GM19397 (cell line): ENCODE results near the gene ZC3H10.

Source experiments
- ATAC-seq: cut with Tn5 transposase; IDR thresholded peaks from one replicate; pipeline ENCODE4 v1.9.1; 2021; ENCODE audit warnings: mild to moderate bottlenecking, moderate library complexity; ENCODE audit not compliant: unreplicated experiment

Gene ZC3H10

DNA sequence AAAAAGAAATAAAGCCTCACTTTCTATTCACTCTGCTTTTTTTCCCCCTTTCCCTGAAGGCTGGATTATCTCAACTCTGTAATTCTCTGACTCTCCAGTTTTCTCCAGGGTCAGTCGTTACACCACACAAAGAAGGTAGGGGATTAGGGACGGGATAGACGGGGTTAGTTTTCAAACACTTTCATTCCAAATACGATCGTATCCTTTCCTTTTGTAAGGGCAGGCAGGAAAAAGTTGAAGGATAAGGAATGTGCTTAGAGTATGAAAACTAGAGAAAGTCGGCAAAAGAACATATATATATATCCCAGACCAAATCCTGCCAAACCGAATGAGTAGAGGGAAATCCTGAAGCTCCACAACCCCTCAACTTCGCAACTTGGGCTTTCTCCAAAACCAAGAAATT lies 9.4 kb downstream of the ZC3H10 start:
- no peak for ATAC-seq

DNA sequence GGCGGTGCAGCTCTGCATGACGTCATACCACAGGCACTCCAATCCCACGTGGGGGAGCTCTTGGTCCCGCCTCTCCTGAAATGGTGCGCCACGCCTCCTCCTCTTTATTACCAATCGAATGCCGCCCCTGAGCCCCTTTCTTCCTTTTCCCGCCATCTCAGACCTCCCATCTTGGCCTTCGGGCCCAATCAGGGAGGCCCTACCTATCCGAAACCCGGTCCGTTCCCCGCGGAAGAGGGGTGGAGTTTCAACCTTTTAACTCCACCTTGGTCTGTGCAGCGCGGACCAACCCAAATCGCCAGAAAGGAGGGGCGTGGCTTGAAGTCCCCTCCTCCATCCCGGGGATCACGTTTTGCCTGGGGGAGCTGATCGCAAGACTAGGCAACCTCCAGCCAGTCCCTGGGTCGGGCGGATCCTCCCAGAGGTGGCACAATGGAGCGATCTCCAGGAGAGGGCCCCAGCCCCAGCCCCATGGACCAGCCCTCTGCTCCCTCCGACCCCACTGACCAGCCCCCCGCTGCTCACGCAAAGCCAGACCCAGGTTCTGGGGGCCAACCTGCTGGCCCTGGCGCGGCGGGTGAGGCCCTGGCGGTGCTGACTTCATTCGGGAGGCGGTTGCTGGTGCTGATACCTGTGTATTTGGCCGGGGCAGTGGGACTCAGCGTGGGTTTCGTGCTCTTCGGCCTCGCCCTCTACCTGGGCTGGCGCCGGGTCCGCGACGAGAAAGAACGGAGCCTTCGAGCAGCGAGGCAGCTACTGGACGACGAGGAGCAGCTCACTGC lies 10.0 kb downstream of the ZC3H10 start, which contains the start of gene ESYT1:
TSS of gene ESYT1 (plus strand) at position 380 of the 782 bp plus-strand sequence. CDS start at position 433, 53 bp downstream.
- ATAC-seq, result peak; percentile 85

- no peak for ATAC-seq
Observed at GRCh38 chr12:56128670-56129205, 10.7 kb downstream of the ZC3H10 start.

- ATAC-seq, result peak; percentile 25
Observed at GRCh38 chr12:56129206-56129941, 11.3 kb downstream of the ZC3H10 start.

- ATAC-seq, result no peak
Observed at GRCh38 chr12:56129942-56130495, 12.0 kb downstream of the ZC3H10 start.

GRCh38 chr12:56130876-56131275 lies 12.8 kb downstream of the ZC3H10 start:
- ATAC-seq, result no peak

DNA sequence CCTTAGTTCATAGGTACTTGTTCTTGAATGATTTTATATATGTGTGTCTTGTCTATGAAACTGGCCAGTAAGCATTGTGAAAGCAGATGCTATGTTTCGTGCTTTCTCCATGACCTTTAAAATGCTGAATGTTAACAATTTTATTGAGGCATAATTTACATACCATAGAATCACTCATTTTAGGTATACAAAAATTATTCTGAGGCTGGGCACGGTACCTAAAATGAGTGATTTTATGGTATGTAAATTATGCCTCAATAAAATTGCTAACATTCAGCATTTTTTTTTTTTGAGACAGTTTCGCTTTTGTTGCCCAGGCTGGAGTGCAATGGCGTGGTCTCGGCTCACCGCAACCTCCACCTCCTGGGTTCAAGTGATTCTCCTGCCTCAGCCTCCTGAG lies 16.8 kb downstream of the ZC3H10 start:
- ATAC-seq, result no peak

DNA sequence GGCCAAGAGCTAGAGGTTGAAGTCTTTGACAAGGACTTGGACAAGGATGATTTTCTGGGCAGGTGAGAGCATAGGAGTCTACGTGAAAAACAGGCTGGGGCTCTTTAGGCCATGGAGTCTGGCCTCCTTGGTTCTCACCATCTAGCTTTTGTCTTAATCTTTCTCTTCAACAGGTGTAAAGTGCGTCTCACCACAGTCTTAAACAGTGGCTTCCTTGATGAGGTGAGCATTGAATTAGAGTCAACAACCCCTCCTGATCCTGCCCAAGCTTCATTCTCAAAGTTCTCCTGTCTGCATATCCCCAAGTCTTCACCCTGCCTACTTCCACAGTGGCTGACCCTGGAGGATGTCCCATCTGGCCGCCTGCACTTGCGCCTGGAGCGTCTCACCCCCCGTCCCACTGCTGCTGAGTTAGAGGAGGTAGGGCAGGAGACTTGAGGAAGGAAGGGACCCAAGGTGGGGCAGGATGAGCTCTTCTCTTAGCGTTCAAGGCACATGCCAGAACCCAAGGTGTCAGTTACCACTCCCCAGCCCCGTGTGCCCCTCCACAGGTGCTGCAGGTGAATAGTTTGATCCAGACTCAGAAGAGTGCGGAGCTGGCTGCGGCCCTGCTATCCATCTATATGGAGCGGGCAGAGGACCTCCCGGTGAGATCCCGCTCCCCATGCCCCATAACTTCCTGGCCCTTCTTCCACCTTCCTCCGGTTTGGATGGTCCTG lies 19.9 kb downstream of the ZC3H10 start:
- ATAC-seq, result no peak

GRCh38 chr12:56141946-56142784 lies 24.1 kb downstream of the ZC3H10 start:
- no peak for ATAC-seq

- ATAC-seq, result no peak
Observed at GRCh38 chr12:56143217-56143616, 25.2 kb downstream of the ZC3H10 start.

- ATAC-seq, result no peak
Observed at GRCh38 chr12:56143870-56144269, 25.8 kb downstream of the ZC3H10 start.

GRCh38 chr12:56145217-56145616 lies 27.2 kb downstream of the ZC3H10 start:
- no peak for ATAC-seq

DNA sequence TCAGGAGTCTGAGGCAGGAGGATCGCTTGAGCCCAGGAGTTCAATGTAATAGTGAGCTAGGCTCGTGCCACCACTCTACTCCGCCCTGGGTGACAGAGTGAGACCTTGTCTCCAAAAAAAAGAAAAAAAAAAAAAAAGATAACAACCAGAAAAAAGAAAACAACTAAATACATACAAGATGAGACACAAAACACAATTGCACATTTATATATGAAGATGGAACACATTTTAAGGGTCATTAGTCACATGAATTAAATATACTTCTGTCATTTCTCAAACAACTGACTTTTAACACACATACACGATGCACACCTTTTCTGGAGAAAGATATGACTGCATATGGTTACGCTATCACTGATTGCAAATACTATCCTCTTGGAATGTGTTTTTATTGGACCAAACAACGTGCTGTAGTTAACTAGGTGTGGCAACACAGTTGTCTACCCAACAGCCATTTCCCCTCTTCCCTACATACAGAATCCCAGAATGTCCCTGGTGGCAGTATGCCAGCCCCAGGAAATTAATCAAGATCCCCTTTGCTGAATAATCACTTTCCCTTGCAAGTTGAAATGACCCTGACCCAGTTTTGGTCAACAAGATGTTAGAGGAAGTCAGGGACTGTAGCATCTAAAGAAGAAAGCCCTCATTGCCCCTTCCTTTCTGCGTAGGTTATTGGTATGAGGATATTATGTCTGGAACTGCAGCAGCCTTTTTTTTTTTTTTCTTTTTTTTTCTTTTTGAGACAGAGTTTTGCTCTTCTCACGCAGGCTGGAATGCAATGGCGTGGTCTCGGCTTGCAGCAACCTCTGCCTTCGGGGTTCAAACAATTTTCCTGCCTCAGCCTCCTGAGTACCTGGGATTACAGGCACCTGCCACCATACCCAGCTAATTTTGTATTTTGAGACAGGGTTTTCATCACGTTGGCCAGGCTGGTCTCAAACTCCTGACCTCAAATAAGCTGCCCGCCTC lies 28.7 kb downstream of the ZC3H10 start:
- no peak for ATAC-seq

DNA sequence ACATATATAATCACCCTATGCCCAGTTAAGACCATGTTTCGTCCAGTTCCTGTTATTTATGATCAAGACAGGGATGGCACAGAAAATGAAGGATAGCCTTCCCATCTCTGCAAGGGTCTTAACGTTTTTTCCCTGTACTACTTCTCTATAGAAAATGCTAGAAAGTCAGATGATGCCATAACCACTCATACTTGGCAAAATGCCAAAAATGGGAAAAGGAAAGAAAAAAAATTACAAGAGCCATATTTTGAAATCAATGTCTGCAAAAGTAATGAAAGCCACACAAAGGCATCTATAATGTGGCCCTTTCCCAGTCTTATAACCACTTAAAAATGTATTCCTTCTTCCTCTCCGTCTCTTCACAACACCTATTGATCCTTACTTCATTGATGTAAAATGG lies 32.5 kb downstream of the ZC3H10 start:
- no peak for ATAC-seq

- ATAC-seq, result peak; percentile 47
Observed at GRCh38 chr12:56151672-56152131, 33.6 kb downstream of the ZC3H10 start.

DNA sequence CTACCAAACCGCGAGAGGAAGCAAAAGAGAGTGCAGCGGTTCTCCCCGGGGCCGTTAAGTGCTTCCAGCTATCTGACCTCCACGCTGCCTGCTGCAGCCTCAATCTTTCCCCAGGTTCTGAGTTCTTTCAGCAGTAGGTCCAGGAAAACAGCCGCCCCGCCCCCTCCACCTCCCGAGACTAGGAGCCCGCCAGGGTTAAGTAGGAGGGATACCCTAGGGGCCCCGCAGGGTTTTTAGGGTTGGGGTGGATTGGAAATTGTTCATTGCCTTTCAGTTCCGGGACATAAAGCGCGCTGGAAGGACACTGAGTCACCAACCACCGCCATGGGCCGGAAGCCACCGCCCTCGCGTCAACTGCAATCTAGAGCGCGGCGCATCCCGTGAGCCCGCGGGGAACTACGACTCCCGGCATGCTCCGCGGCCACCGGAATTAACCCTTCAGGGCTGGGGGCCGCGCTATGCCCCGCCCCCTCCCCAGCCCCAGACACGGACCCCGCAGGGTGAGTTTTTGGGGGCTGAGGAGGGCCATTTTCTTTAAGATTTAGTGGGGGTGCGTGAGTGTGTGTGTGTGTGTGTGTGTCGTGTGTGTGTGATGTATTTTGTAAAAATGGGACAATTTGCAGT lies 34.2 kb downstream of the ZC3H10 start, which contains the start of gene MYL6B:
TSS of gene MYL6B (plus strand) at position 456 of the 624 bp plus-strand sequence. CDS start 1,332 bp downstream, outside the sequence.
- ATAC-seq, result peak; percentile 84

GRCh38 chr12:56152756-56153677 lies 35.0 kb downstream of the ZC3H10 start:
- no peak for ATAC-seq
